ENCODE results near the gene SLC12A1. TPM values are rescaled to one million over a fixed set of nuclear protein-coding genes. Genes with fewer than 3 reads are reported as not detected.

Gene SLC12A1
- total RNA-seq, 4 donors from 2014 or later, result not detected

GRCh38 chr15:48330105-48330785 is 124.1 kb downstream of the SLC12A1 start:
- intact Hi-C loops (cut with DNase I), result no loop called here
- WGBS, 2 donors, result 16 to 17% methylated on average over 11 of the region's 11 CpGs
- Histone ChIP-seq H3K9me3 (no peaks in the 10 kb centered on the region), H3K27me3 (no peaks in the 10 kb centered on the region), H3K27ac (peak overlapping the region; percentile 87 to 98 (median 98)), H3K4me1 (peaks cover 4 to 31% (median 15%) of the 10 kb centered on the region in 3 donors), H3K4me3 (peak overlapping the region; percentile 68 to 100 (median 90)), H3K36me3 (peaks cover 0 to 12% (median 4%) of the 10 kb centered on the region in 3 donors)
- no peak for DNase-seq
- no peak for TF ChIP-seq CTCF (IDR thresholded peaks at IDR 0.05)
- TF ChIP-seq POLR2A (IDR thresholded peaks at IDR 0.05), result no peak

- intact Hi-C loops (cut with DNase I), result no loop called here
- no peaks in the 10 kb centered on the region for H3K9me3 ChIP-seq
- H3K27ac ChIP-seq, result peak within 1 kb of the TSS; percentile 87 to 98 (median 98)
- H3K4me3 ChIP-seq, result peak within 1 kb of the TSS; percentile 68 to 100 (median 90)
- no peaks in the 10 kb centered on the region for H3K27me3 ChIP-seq
- TF ChIP-seq CTCF (IDR thresholded peaks at IDR 0.05) (no peak), POLR2A (IDR thresholded peaks at IDR 0.05) (peak in 2 of 4 donors; percentile 85 to 90)
- H3K36me3 ChIP-seq, result peaks cover 0 to 21% (median 4%) of the 10 kb centered on the region in 3 donors
- peaks cover 4 to 31% (median 15%) of the 10 kb centered on the region in 3 donors for H3K4me1 ChIP-seq
- 0 to 2% methylated on average over 6 to 11 of the region's 89 CpGs for WGBS, 2 donors
- DNase-seq, result peak; percentile 25
These were observed 125.0 kb downstream of the SLC12A1 start, which contains the start of gene DUT for GRCh38 chr15:48330855-48331795. Gene DUT (plus strand): TSS chr15:48331429. CDS start chr15:48331516, 87 bp downstream.

- TF ChIP-seq POLR2A (IDR thresholded peaks at IDR 0.05), result no peak
- no peak for TF ChIP-seq CTCF (IDR thresholded peaks at IDR 0.05)
- H3K4me3 ChIP-seq, result peak overlapping the region; percentile 68 to 100 (median 90)
- WGBS, 2 donors, result 0 to 1% methylated on average over 8 to 10 of the region's 64 CpGs
- peak; percentile 55 for DNase-seq
- no peaks in the 10 kb centered on the region for H3K9me3 ChIP-seq
- H3K27ac ChIP-seq, result peak overlapping the region; percentile 87 to 98 (median 98)
- H3K4me1 ChIP-seq, result peaks cover 4 to 31% (median 15%) of the 10 kb centered on the region in 3 donors
- no peaks in the 10 kb centered on the region for H3K27me3 ChIP-seq
- intact Hi-C loops (cut with DNase I), result no loop called here
- H3K36me3 ChIP-seq, result peaks cover 0 to 30% (median 4%) of the 10 kb centered on the region in 3 donors
These were observed 125.9 kb downstream of the SLC12A1 start for GRCh38 chr15:48331796-48332641.

GRCh38 chr15:48332642-48333034 is 126.5 kb downstream of the SLC12A1 start:
- peak overlapping the region in 2 of 4 donors; percentile 87 to 97 for H3K27ac ChIP-seq
- no peaks in the 10 kb centered on the region for H3K9me3 ChIP-seq
- peaks cover 4 to 31% (median 15%) of the 10 kb centered on the region in 3 donors for H3K4me1 ChIP-seq
- intact Hi-C loops (cut with DNase I), result no loop called here
- 19 to 25% methylated on average over 9 of the region's 9 CpGs for WGBS, 2 donors
- H3K36me3 ChIP-seq, result peaks cover 0 to 33% (median 4%) of the 10 kb centered on the region in 3 donors
- H3K27me3 ChIP-seq, result no peaks in the 10 kb centered on the region
- peak overlapping the region; percentile 68 to 100 (median 90) for H3K4me3 ChIP-seq
- TF ChIP-seq CTCF (IDR thresholded peaks at IDR 0.05) (no peak), POLR2A (IDR thresholded peaks at IDR 0.05) (no peak)
- no peak for DNase-seq
